ENCODE measurements around the gene NAA60. TPM values are rescaled to one million over a fixed set of nuclear protein-coding genes. Genes with fewer than 3 reads are reported as not detected.
"Not testable (repeated sequence)": the region's sequence is repeated elsewhere in the genome, so short reads cannot be mapped to it uniquely, and the experiment has no call there.

The NAA60 gene
- total RNA-seq, 2 donors from 2014 or later = 25.2 to 40.6 TPM

- no peaks in the 10 kb centered on the region for H3K27me3 ChIP-seq (replicated peaks; ENCODE audit: insufficient read depth)
- peaks cover 0 to 6% of the 10 kb centered on the region in 2 donors for H3K4me1 ChIP-seq (ENCODE audit: control insufficient read depth in 1 of 2, low read depth in 2 of 2)
- H3K9me3 ChIP-seq = no peaks in the 10 kb centered on the region
- no peak for TF ChIP-seq CTCF (IDR thresholded peaks at IDR 0.05)
- no peak overlapping the region for H3K4me3 ChIP-seq
- ATAC-seq (ENCODE audit: insufficient number of reproducible peaks, low FRiP score, low read depth) = no peak
- H3K27ac ChIP-seq = no peak overlapping the region
- peaks cover 16% of the 10 kb centered on the region for H3K36me3 ChIP-seq
- no peak for DNase-seq (ENCODE audit: low spot score)
These were observed 30.8 kb downstream of the NAA60 start for GRCh38 chr16:3474136-3474779.

- H3K36me3 ChIP-seq = peaks cover 17% of the 10 kb centered on the region
These were observed 31.4 kb downstream of the NAA60 start for GRCh38 chr16:3474870-3475269.

GRCh38 chr16:3475604-3476375 is 32.3 kb downstream of the NAA60 start:
- no peak overlapping the region for H3K27ac ChIP-seq
- H3K9me3 ChIP-seq = no peaks in the 10 kb centered on the region
- no peaks in the 10 kb centered on the region for H3K27me3 ChIP-seq (replicated peaks; ENCODE audit: insufficient read depth)
- peaks cover 0 to 6% of the 10 kb centered on the region in 2 donors for H3K4me1 ChIP-seq (ENCODE audit: control insufficient read depth in 1 of 2, low read depth in 2 of 2)
- no peak for DNase-seq (ENCODE audit: low spot score)
- ATAC-seq (ENCODE audit: insufficient number of reproducible peaks, low FRiP score, low read depth) = no peak
- H3K4me3 ChIP-seq = no peak overlapping the region
- TF ChIP-seq CTCF (IDR thresholded peaks at IDR 0.05) = no peak
- H3K36me3 ChIP-seq = peaks cover 20% of the 10 kb centered on the region

More at GRCh38 chr16:3474870-3475269, 31.4 kb downstream of the NAA60 start:
- H3K27ac ChIP-seq; H3K4me1 ChIP-seq (ENCODE audit: control insufficient read depth in 1 of 2, low read depth in 2 of 2); H3K27me3 ChIP-seq (replicated peaks; ENCODE audit: insufficient read depth); DNase-seq (ENCODE audit: low spot score); H3K9me3 ChIP-seq; ATAC-seq (ENCODE audit: insufficient number of reproducible peaks, low FRiP score, low read depth); H3K4me3 ChIP-seq: not testable (repeated sequence)

GRCh38 chr16:3476409-3476808 is 32.9 kb downstream of the NAA60 start:
- Histone ChIP-seq H3K27me3 (replicated peaks; ENCODE audit: insufficient read depth) (no peaks in the 10 kb centered on the region), H3K27ac (no peak overlapping the region), H3K36me3 (peaks cover 26% of the 10 kb centered on the region), H3K9me3 (no peaks in the 10 kb centered on the region), H3K4me3 (no peak overlapping the region), H3K4me1 (ENCODE audit: control insufficient read depth in 1 of 2, low read depth in 2 of 2) (peaks cover 0 to 6% of the 10 kb centered on the region in 2 donors)
- no peak for DNase-seq (ENCODE audit: low spot score)
- no peak for TF ChIP-seq CTCF (IDR thresholded peaks at IDR 0.05)
- no peak for ATAC-seq (ENCODE audit: insufficient number of reproducible peaks, low FRiP score, low read depth)

GRCh38 chr16:3478242-3478925 is 34.9 kb downstream of the NAA60 start:
- no peak overlapping the region for H3K27ac ChIP-seq
- DNase-seq (ENCODE audit: low spot score) (no peak), ATAC-seq (ENCODE audit: insufficient number of reproducible peaks, low FRiP score, low read depth) (no peak)
- H3K4me3 ChIP-seq = no peak overlapping the region
- no peaks in the 10 kb centered on the region for H3K9me3 ChIP-seq
- H3K4me1 ChIP-seq (ENCODE audit: control insufficient read depth in 1 of 2, low read depth in 2 of 2) = peaks cover 0 to 6% of the 10 kb centered on the region in 2 donors
- no peak for TF ChIP-seq CTCF (IDR thresholded peaks at IDR 0.05)
- no peaks in the 10 kb centered on the region for H3K27me3 ChIP-seq (replicated peaks; ENCODE audit: insufficient read depth)
- H3K36me3 ChIP-seq = peaks cover 37% of the 10 kb centered on the region

Measured in thoracic aorta (tissue), 2 donors.